Breast epithelium (tissue), 3 donors: ENCODE data around the gene IGSF21.

Experiments
- POLR2AphosphoS5 ChIP-seq, 3 donors: sonication (generic); formaldehyde crosslinking; IDR thresholded peaks; one replicate each; pipeline ENCODE4 v1.6.1; 2017; ENCODE audit warnings: antibody characterized with exemption in 3 of 3
- TF ChIP-seq, protein P1 (sequence below), 3 donors: fragments of 450-650 bp; IDR thresholded peaks; one replicate each; pipeline ENCODE4 v1.5.1; 2016 to 2017; ENCODE audit warnings: antibody characterized with exemption in 3 of 3, mild to moderate bottlenecking in 3 of 3, moderate library complexity in 3 of 3

DNA sequence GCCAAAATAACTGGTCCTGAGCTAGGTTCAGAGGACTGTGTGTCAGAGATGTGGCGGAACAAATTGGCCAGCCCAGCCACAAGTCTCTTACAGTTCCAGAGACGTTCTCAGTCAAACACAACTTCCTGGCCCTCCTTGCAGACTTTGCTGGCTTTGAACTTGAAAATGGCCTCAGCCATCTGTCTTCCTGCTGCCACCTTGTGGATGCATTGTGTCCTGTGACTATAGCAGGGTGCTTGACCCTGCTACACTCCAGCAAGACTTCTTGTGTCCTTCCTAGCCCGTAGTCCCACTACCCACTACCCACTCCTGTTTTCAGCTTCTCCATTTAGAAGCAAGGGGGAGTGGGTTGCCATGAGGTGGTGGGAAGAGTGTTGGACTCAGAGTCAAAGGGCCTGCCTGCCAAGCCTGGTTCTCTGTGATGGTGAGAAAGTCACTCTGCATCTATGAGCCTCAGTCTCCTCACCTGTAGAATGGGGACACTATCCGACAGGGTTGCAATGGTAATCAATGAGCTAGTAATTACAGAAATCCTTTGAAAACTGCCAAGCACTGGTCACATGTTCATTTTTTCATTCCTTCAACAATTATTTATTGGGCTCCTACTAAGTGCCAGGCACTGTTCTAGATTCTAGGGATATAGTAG lies 109.9 kb downstream of the IGSF21 start:
- TF ChIP-seq, protein P1, sequence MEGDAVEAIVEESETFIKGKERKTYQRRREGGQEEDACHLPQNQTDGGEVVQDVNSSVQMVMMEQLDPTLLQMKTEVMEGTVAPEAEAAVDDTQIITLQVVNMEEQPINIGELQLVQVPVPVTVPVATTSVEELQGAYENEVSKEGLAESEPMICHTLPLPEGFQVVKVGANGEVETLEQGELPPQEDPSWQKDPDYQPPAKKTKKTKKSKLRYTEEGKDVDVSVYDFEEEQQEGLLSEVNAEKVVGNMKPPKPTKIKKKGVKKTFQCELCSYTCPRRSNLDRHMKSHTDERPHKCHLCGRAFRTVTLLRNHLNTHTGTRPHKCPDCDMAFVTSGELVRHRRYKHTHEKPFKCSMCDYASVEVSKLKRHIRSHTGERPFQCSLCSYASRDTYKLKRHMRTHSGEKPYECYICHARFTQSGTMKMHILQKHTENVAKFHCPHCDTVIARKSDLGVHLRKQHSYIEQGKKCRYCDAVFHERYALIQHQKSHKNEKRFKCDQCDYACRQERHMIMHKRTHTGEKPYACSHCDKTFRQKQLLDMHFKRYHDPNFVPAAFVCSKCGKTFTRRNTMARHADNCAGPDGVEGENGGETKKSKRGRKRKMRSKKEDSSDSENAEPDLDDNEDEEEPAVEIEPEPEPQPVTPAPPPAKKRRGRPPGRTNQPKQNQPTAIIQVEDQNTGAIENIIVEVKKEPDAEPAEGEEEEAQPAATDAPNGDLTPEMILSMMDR (IDR thresholded peaks at IDR 0.05) = no peak
- no peak for TF ChIP-seq POLR2AphosphoS5 (IDR thresholded peaks at IDR 0.05)
